Liver (tissue), 9 donors: Measurements from ENCODE around the gene TGIF1. TPM values are rescaled to one million over a fixed set of nuclear protein-coding genes. Genes with fewer than 3 reads are reported as not detected.

Experiments
- DNase-seq: peaks from one replicate; pipeline ENCODE4 v3.0.0-alpha.2; 2017; ENCODE audit warnings: low spot score
- H3K27ac ChIP-seq, 2 donors: one replicate each; pipeline ENCODE4 v1.7.0; 2013; ENCODE audit warnings: inconsistent platforms in 2 of 2, low read length in 2 of 2, control low read depth in 1 of 2, low read depth in 1 of 2, mild to moderate bottlenecking in 1 of 2
- H3K27me3 ChIP-seq, 4 donors: one replicate each; pipeline versions ENCODE4 v1.6.1 to v1.7.0; 2013; ENCODE audit warnings: low read length in 3 of 4, inconsistent platforms in 1 of 4, mild to moderate bottlenecking in 1 of 4, moderate library complexity in 1 of 4; ENCODE audit not compliant: control insufficient read depth in 4 of 4, insufficient read depth in 4 of 4
- H3K36me3 ChIP-seq, 4 donors: one replicate each; pipeline versions ENCODE4 v1.6.1 to v1.7.0; 2013; ENCODE audit warnings: low read length in 3 of 4, mild to moderate bottlenecking in 3 of 4, low read depth in 1 of 4, moderate library complexity in 1 of 4; ENCODE audit not compliant: control insufficient read depth in 4 of 4, insufficient read depth in 3 of 4
- H3K4me1 ChIP-seq, 4 donors: one replicate each; pipeline versions ENCODE4 v1.6.1 to v1.7.0; 2013; ENCODE audit warnings: low read length in 3 of 4, mild to moderate bottlenecking in 3 of 4, moderate library complexity in 1 of 4; ENCODE audit not compliant: control insufficient read depth in 4 of 4, insufficient read depth in 4 of 4
- H3K4me3 ChIP-seq, 3 donors: one replicate each; pipeline versions ENCODE4 v1.6.1 to v1.7.0; 2013; ENCODE audit warnings: low read length in 3 of 3, control low read depth in 1 of 3, low read depth in 1 of 3, mild to moderate bottlenecking in 1 of 3
- H3K9ac ChIP-seq, 2 donors: one replicate each; pipeline ENCODE4 v1.7.0; 2013; ENCODE audit warnings: low read length in 2 of 2, mild to moderate bottlenecking in 2 of 2, moderate library complexity in 2 of 2, control low read depth in 1 of 2, low read depth in 1 of 2
- H3K9me3 ChIP-seq, 4 donors: one replicate each; pipeline versions ENCODE4 v1.6.1 to v1.7.0; 2013; ENCODE audit warnings: low read length in 3 of 4; ENCODE audit not compliant: control insufficient read depth in 4 of 4
- ATF3 ChIP-seq: IDR thresholded peaks from 2 replicates; pipeline ENCODE4 v1.6.1; 2016; ENCODE audit warnings: antibody characterized with exemption
- EGR1 ChIP-seq, 2 donors: IDR thresholded peaks; 2 replicates each; pipeline ENCODE4 v1.6.1; 2016 to 2018; ENCODE audit warnings: antibody characterized with exemption in 2 of 2, low read depth in 2 of 2
- FOXA1 ChIP-seq: IDR thresholded peaks from 2 replicates; pipeline ENCODE4 v1.6.1; 2016; ENCODE audit warnings: antibody characterized with exemption
- FOXA2 ChIP-seq: IDR thresholded peaks from 2 replicates; pipeline ENCODE4 v1.6.1; 2016; ENCODE audit warnings: antibody characterized with exemption
- GABPA ChIP-seq, 2 donors: IDR thresholded peaks in 1 of 2; conservative IDR thresholded peaks in 1 of 2; 2 replicates each; pipeline ENCODE4 v1.6.1; 2016; ENCODE audit warnings: antibody characterized with exemption in 2 of 2, mild to moderate bottlenecking in 1 of 2, moderate library complexity in 1 of 2
- HNF4A ChIP-seq, 2 donors: conservative IDR thresholded peaks; 2 replicates each; pipeline ENCODE4 v1.6.1; 2016; ENCODE audit warnings: antibody characterized with exemption in 2 of 2, mild to moderate bottlenecking in 2 of 2
- HNF4G ChIP-seq: IDR thresholded peaks from 2 replicates; pipeline ENCODE4 v1.6.1; 2016; ENCODE audit warnings: antibody characterized with exemption
- JUND ChIP-seq, 2 donors: IDR thresholded peaks; 2 replicates each; pipeline ENCODE4 v1.6.1; 2016; ENCODE audit warnings: antibody characterized with exemption in 2 of 2
- NR2F2 ChIP-seq: IDR thresholded peaks from 2 replicates; pipeline ENCODE4 v1.6.1; 2016; ENCODE audit warnings: antibody characterized with exemption
- RAD21 ChIP-seq, 2 donors: IDR thresholded peaks; 2 replicates each; pipeline ENCODE4 v1.6.1; 2016; ENCODE audit warnings: antibody characterized with exemption in 2 of 2, mild to moderate bottlenecking in 2 of 2
- REST ChIP-seq: IDR thresholded peaks from 2 replicates; pipeline ENCODE4 v1.6.1; 2016; ENCODE audit warnings: antibody characterized with exemption, mild to moderate bottlenecking
- RXRA ChIP-seq, 2 donors: IDR thresholded peaks; 2 replicates each; pipeline ENCODE4 v1.6.1; 2017 to 2018; ENCODE audit warnings: antibody characterized with exemption in 2 of 2, mild to moderate bottlenecking in 1 of 2
- SP1 ChIP-seq: IDR thresholded peaks from 2 replicates; pipeline ENCODE4 v1.6.1; 2018; ENCODE audit warnings: antibody characterized with exemption, mild to moderate bottlenecking
- TAF1 ChIP-seq: conservative IDR thresholded peaks from 2 replicates; pipeline ENCODE4 v1.6.1; 2016; ENCODE audit warnings: antibody characterized with exemption, mild to moderate bottlenecking
- YY1 ChIP-seq: IDR thresholded peaks from 2 replicates; pipeline ENCODE4 v1.6.1; 2016; ENCODE audit warnings: antibody characterized with exemption, mild to moderate bottlenecking
- WGBS: extraction: QIAGEN DNeasy Blood & Tissue Kit; methylation state at CpG from one replicate; pipeline ENCODE4 v1.1.7; 2013; 5-methylcytosine and 5-hydroxymethylcytosine counted together
- polyA plus RNA-seq, 2 donors: library from polyadenylated mRNA; stranded (reverse) in 1 of 2; unstranded in 1 of 2; fragments of 200-250 nt in 1 of 2; fragments of >200 nt in 1 of 2; fragmentation: Nextera tagmentation in 1 of 2; extraction: Ambion mirVana in 1 of 2; gene quantifications; one replicate each; pipeline versions ENCODE4 v1.2.1 to v1.2.3, GENCODE V29; 2013 to 2015
- total RNA-seq, 2 donors: library from RNA; depleted of rRNA; stranded (reverse); fragments of >200 nt; gene quantifications; one replicate each; pipeline ENCODE4 v1.2.3, GENCODE V29; 2014
- TF ChIP-seq, protein P1 (sequence below): IDR thresholded peaks from 2 replicates; pipeline ENCODE4 v1.6.1; 2016; ENCODE audit warnings: antibody characterized with exemption
- TF ChIP-seq, protein P2 (sequence below): IDR thresholded peaks from 2 replicates; pipeline ENCODE4 v1.6.1; 2016; ENCODE audit warnings: antibody characterized with exemption
- TF ChIP-seq, protein P3 (sequence below): fragments of 150-350 bp; IDR thresholded peaks from 2 replicates; pipeline ENCODE4 v1.5.1; 2017; ENCODE audit warnings: improper control_type of control experiment, low read depth, low read length; ENCODE audit not compliant: missing input control
- donor health status: healthy.
- donor health status: healthy.
- donor health status: healthy.
- donor health status: healthy.
- donor health status: healthy.

The TGIF1 gene
- total and polyA plus RNA-seq, 4 donors: 13.1 to 26.4 (median 18.4) TPM

GRCh38 chr18:3453540-3454364 is 3.8 kb downstream of the TGIF1 start:
- H3K27ac ChIP-seq: peak overlapping the region; percentile 99 to 100
- no peak for TF ChIP-seq ATF3
- TF ChIP-seq, protein P1, sequence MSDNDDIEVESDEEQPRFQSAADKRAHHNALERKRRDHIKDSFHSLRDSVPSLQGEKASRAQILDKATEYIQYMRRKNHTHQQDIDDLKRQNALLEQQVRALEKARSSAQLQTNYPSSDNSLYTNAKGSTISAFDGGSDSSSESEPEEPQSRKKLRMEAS: peak; percentile 24
- peak; percentile 82 for TF ChIP-seq SP1
- TF ChIP-seq NR2F2: peak; percentile 9
- TF ChIP-seq REST: peak; percentile 80
- no peak for TF ChIP-seq FOXA1
- TF ChIP-seq EGR1 (IDR thresholded peaks at IDR 0.05; ENCODE audit: low read depth in 2 of 2): peak; percentile 22 to 49
- TF ChIP-seq, protein P2, sequence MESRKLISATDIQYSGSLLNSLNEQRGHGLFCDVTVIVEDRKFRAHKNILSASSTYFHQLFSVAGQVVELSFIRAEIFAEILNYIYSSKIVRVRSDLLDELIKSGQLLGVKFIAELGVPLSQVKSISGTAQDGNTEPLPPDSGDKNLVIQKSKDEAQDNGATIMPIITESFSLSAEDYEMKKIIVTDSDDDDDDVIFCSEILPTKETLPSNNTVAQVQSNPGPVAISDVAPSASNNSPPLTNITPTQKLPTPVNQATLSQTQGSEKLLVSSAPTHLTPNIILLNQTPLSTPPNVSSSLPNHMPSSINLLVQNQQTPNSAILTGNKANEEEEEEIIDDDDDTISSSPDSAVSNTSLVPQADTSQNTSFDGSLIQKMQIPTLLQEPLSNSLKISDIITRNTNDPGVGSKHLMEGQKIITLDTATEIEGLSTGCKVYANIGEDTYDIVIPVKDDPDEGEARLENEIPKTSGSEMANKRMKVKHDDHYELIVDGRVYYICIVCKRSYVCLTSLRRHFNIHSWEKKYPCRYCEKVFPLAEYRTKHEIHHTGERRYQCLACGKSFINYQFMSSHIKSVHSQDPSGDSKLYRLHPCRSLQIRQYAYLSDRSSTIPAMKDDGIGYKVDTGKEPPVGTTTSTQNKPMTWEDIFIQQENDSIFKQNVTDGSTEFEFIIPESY: peak; percentile 43
- no peak for TF ChIP-seq RAD21 (IDR thresholded peaks at IDR 0.05)
- TF ChIP-seq HNF4G: peak; percentile 44
- TF ChIP-seq FOXA2: no peak
- peak in 1 of 2 donors; percentile 77 for TF ChIP-seq JUND (IDR thresholded peaks at IDR 0.05)
- TF ChIP-seq YY1: peak; percentile 64
- peak; percentile 70 to 81 for TF ChIP-seq HNF4A (conservative IDR thresholded peaks at IDR 0.05)
- peak in 1 of 2 donors; percentile 44 for TF ChIP-seq GABPA (IDR thresholded peaks at IDR 0.05 in 1 of 2, conservative IDR thresholded peaks at IDR 0.05 in 1 of 2)
- peak; percentile 53 to 81 for TF ChIP-seq RXRA (IDR thresholded peaks at IDR 0.05)
- TF ChIP-seq, protein P3, sequence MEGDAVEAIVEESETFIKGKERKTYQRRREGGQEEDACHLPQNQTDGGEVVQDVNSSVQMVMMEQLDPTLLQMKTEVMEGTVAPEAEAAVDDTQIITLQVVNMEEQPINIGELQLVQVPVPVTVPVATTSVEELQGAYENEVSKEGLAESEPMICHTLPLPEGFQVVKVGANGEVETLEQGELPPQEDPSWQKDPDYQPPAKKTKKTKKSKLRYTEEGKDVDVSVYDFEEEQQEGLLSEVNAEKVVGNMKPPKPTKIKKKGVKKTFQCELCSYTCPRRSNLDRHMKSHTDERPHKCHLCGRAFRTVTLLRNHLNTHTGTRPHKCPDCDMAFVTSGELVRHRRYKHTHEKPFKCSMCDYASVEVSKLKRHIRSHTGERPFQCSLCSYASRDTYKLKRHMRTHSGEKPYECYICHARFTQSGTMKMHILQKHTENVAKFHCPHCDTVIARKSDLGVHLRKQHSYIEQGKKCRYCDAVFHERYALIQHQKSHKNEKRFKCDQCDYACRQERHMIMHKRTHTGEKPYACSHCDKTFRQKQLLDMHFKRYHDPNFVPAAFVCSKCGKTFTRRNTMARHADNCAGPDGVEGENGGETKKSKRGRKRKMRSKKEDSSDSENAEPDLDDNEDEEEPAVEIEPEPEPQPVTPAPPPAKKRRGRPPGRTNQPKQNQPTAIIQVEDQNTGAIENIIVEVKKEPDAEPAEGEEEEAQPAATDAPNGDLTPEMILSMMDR: no peak
- TF ChIP-seq TAF1: peak; percentile 96
- peaks cover 2 to 7% (median 5%) of the 10 kb centered on the region in 4 donors for H3K36me3 ChIP-seq
- 8% methylated on average over 21 of the region's 21 CpGs for WGBS
- H3K4me1 ChIP-seq: peaks cover 6 to 51% (median 32%) of the 10 kb centered on the region in 4 donors
- H3K9ac ChIP-seq: peak overlapping the region; percentile 98 to 100
- no peak for DNase-seq
- no peaks in the 10 kb centered on the region for H3K27me3 ChIP-seq
- no peaks in the 10 kb centered on the region for H3K9me3 ChIP-seq
- peak overlapping the region in 2 of 3 donors; percentile 54 to 63 for H3K4me3 ChIP-seq
